OCI-LY1 (cell line): Measurements from ENCODE around the gene MAPK10.

ENCODE experiments used
- CTCF ChIP-seq: fragments of 200-600 bp; sonication (generic), shearing (Covaris generic); IDR thresholded peaks from 2 replicates; pipeline ENCODE4 v1.5.1; 2017; ENCODE audit warnings: mild to moderate bottlenecking, antibody characterized with exemption, low read length, moderate library complexity, mixed read lengths
- EZH2 ChIP-seq: fragments of 200-600 bp; sonication (generic), shearing (Covaris generic); IDR thresholded peaks from 2 replicates; pipeline ENCODE4 v1.8.0; 2017; ENCODE audit warnings: borderline replicate concordance, mixed run types, mild to moderate bottlenecking, antibody characterized with exemption, low read length, moderate library complexity, mixed read lengths

GRCh38 chr4:86401826-86402225 lies 42.0 kb upstream of the MAPK10 start:
- TF ChIP-seq CTCF = no peak
- TF ChIP-seq EZH2 = no peak
